Measurements from ENCODE around the gene CRABP2. TPM values are rescaled to one million over a fixed set of nuclear protein-coding genes. Genes with fewer than 3 reads are reported as not detected.

CRABP2 gene
- total RNA-seq, 1 experiment from 2014 or later: 1.1 TPM

DNA sequence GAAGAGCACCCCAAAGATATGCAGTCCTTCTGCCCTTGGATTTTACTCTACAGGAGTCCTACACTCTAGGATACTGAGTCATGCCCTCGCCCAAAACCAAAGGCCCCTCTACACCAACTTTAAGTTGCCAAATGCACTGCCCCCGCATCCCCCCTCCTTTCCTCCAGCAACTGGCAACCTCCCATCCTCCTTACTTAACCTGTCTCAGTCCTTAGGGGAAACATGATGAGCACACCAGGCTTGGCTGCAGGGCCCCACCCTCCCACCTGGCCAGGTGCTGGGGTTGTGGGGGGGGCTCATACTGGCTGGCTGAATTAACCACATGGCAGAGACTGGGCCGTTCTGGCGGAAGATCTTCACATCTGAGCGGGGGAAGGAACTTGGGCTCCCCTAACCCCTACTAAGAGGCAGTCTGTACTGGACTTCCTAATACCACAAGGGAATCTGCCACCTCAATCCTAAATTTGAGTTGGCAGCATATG lies 44.8 kb upstream of the CRABP2 start:
- POLR2A ChIA-PET (ENCODE audit: low non-redundant PET): interaction anchor here (0.7 kb wide), 1 partner anchor 638 kb away, joined by 3 read pairs; no protein-coding TSS in a partner anchor

GRCh38 chr1:156749419-156750118 lies 44.2 kb upstream of the CRABP2 start:
- peak overlapping the region; percentile 98 for H3K27ac ChIP-seq (ENCODE audit: low read depth, low read length, poor library complexity, severe bottlenecking)
- POLR2A ChIA-PET (ENCODE audit: low non-redundant PET): no interaction called here

More for the DNA sequence above, 44.8 kb upstream of the CRABP2 start:
- no peaks in the 10 kb centered on the region for H3K27me3 ChIP-seq (replicated peaks; ENCODE audit: insufficient read depth, low read depth, low read length, poor library complexity)
- no TSS peak for BruUV-seq (replicated peaks)
- peaks cover 44% of the 10 kb centered on the region for H3K4me1 ChIP-seq (ENCODE audit: insufficient read depth, low read length, poor library complexity, severe bottlenecking)
- peak overlapping the region; percentile 98 for H3K27ac ChIP-seq (ENCODE audit: low read depth, low read length, poor library complexity, severe bottlenecking)
- DNase-seq (ENCODE audit: low spot score): peak; percentile 41
- H3K36me3 ChIP-seq (ENCODE audit: insufficient read depth, low read length, poor library complexity, severe bottlenecking): peaks cover 6% of the 10 kb centered on the region
- no peaks in the 10 kb centered on the region for H3K9me3 ChIP-seq (ENCODE audit: low read depth, low read length, poor library complexity, severe bottlenecking)
- no peak for TF ChIP-seq EZH2 (IDR thresholded peaks at IDR 0.05; ENCODE audit: borderline replicate concordance, low read depth, low read length, poor library complexity, severe bottlenecking)
- TF ChIP-seq CTCF (conservative IDR thresholded peaks at IDR 0.05; ENCODE audit: low read depth, low read length): no peak
- intact Hi-C loops (cut with micrococcal nuclease; ENCODE audit: unreplicated experiment): loop anchor here (2.0 kb wide), 1 partner anchor 17 kb away; the partner anchor contains the start of gene PRCC
- CTCF ChIA-PET: no interaction called here
- peak overlapping the region; percentile 92 for H3K4me3 ChIP-seq (ENCODE audit: low read depth, low read length, poor library complexity, severe bottlenecking)

More at GRCh38 chr1:156749419-156750118, 44.2 kb upstream of the CRABP2 start:
- H3K27me3 ChIP-seq (replicated peaks; ENCODE audit: insufficient read depth, low read depth, low read length, poor library complexity): no peaks in the 10 kb centered on the region
- H3K4me1 ChIP-seq (ENCODE audit: insufficient read depth, low read length, poor library complexity, severe bottlenecking): peaks cover 44% of the 10 kb centered on the region
- peak; percentile 25 for DNase-seq (ENCODE audit: low spot score)
- H3K9me3 ChIP-seq (ENCODE audit: low read depth, low read length, poor library complexity, severe bottlenecking): no peaks in the 10 kb centered on the region
- H3K36me3 ChIP-seq (ENCODE audit: insufficient read depth, low read length, poor library complexity, severe bottlenecking): peaks cover 12% of the 10 kb centered on the region
- TF ChIP-seq CTCF (conservative IDR thresholded peaks at IDR 0.05; ENCODE audit: low read depth, low read length) (no peak), EZH2 (IDR thresholded peaks at IDR 0.05; ENCODE audit: borderline replicate concordance, low read depth, low read length, poor library complexity, severe bottlenecking) (no peak)
- H3K4me3 ChIP-seq (ENCODE audit: low read depth, low read length, poor library complexity, severe bottlenecking): peak overlapping the region; percentile 92
- CTCF ChIA-PET: no interaction called here
- no TSS peak for BruUV-seq (replicated peaks)
- intact Hi-C loops (cut with micrococcal nuclease; ENCODE audit: unreplicated experiment): loop anchor here (2.0 kb wide), 1 partner anchor 17 kb away; the partner anchor contains the start of gene PRCC

All from A673 (cell line).